Astrocyte (in vitro differentiated cells and primary cell): ENCODE data around the gene NUP98.

ENCODE experiments used
- EZH2 ChIP-seq: IDR thresholded peaks from 2 replicates; pipeline ENCODE4 v1.6.1; 2012; ENCODE audit warnings: mild to moderate bottlenecking, low read length, inconsistent platforms; ENCODE audit not compliant: insufficient read depth
- TF ChIP-seq, protein P1 (sequence below): IDR thresholded peaks from 2 replicates; pipeline ENCODE4 v1.5.1; 2011; ENCODE audit warnings: low read depth, mild to moderate bottlenecking, inconsistent platforms, low read length, moderate library complexity; ENCODE audit not compliant: insufficient read depth

- TF ChIP-seq EZH2 = no peak
- TF ChIP-seq, protein P1, sequence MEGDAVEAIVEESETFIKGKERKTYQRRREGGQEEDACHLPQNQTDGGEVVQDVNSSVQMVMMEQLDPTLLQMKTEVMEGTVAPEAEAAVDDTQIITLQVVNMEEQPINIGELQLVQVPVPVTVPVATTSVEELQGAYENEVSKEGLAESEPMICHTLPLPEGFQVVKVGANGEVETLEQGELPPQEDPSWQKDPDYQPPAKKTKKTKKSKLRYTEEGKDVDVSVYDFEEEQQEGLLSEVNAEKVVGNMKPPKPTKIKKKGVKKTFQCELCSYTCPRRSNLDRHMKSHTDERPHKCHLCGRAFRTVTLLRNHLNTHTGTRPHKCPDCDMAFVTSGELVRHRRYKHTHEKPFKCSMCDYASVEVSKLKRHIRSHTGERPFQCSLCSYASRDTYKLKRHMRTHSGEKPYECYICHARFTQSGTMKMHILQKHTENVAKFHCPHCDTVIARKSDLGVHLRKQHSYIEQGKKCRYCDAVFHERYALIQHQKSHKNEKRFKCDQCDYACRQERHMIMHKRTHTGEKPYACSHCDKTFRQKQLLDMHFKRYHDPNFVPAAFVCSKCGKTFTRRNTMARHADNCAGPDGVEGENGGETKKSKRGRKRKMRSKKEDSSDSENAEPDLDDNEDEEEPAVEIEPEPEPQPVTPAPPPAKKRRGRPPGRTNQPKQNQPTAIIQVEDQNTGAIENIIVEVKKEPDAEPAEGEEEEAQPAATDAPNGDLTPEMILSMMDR = no peak
Observed at GRCh38 chr11:3700910-3701309, 96.4 kb downstream of the NUP98 start.
